HG02588 (cell line): ENCODE measurements around the gene GATA2.

Experiments used
- ATAC-seq: cut with Tn5 transposase; IDR thresholded peaks from one replicate; pipeline ENCODE4 v1.9.1; 2021; ENCODE audit warnings: mild to moderate bottlenecking, moderate library complexity; ENCODE audit not compliant: unreplicated experiment

The GATA2 gene

DNA sequence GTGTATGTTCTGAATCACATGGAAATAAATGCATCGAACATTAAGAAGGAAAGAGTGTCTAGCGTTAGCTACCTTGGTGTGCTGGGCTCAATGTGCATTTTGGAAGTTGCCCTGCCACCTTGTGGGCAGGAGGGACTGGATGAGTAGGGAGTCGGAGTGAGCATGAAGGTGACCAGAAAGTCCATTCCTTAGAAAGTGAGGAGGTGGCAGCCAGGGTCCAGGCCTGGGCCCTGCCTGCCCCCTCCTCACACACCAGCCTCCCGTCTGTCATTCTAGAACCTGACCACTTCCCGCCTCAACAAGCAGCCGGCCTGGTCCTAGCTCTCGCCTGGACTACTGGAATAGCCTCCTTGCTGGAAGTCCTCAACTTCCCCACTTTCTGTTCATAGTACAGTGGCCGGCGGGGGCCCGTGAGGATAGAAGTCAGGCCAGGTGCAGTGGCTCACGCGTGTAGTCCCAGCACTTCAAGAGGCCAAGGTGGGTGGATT is 10.2 kb upstream of the GATA2 start:
- no peak for ATAC-seq

GRCh38 chr3:128502712-128503111 is 9.7 kb upstream of the GATA2 start:
- ATAC-seq: no peak

- ATAC-seq: no peak
Observed at GRCh38 chr3:128501431-128501830, 8.4 kb upstream of the GATA2 start.

- ATAC-seq: no peak
Observed at GRCh38 chr3:128500556-128500955, 7.6 kb upstream of the GATA2 start.

DNA sequence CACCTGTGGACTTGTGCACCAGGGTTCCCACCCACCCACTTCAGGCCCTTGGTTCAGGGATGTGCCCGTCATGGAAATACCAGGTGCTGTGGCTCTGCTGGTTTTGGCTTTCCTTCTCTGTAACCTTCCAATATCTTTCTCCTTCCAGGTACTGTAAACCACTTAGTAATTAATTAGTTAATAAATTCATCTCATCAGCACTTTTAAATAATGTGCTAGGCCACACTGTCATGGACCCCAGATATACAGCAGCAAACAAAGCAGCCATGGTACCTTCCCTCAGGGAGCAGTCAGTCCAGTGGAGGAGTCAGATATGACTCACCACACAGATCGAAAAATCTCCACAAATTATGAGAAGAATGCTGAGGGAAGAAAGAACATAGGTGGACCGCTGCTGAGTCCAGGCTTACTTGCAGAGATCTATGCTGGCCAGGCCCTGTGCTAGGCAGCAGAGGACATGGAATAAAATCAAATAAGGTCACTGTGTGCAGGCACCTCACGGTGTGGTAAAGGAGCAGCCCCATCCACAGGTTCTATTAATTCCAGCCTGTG is 6.8 kb upstream of the GATA2 start:
- ATAC-seq: no peak

DNA sequence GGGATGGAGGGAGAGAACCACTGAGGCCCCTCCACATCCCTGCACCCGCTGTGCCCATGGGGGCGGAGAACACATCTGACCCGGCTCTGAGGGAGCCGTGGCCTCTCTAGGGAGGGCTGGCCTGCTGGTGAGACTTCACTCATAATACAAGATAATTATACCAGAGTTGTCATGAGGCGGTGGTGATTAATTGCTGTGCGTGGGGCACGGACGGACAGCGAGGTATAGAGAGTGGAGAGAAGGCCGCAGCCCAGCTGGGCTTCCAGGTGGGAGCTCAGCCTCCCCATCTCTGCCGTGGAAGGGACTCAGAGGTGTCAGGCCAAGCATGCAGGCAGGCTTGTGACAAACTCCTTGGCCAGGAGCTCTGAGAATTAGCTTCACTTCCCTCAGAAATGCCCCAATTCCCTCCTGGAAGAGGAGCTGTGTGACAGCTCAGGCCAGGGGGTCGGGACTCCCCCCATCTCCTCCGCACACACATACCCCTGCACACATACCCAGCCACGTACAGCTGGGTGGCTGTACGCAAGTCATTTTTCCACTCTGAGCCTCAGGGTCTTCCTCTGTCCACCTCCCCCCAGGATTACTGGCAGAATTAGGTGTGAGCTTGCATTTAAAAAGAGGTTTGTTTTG is 6.0 kb upstream of the GATA2 start:
- ATAC-seq: no peak

GRCh38 chr3:128498127-128498626 is 5.2 kb upstream of the GATA2 start:
- no peak for ATAC-seq

- no peak for ATAC-seq
Observed at GRCh38 chr3:128497305-128498126, 4.5 kb upstream of the GATA2 start.

- ATAC-seq: no peak
Observed at GRCh38 chr3:128496602-128497304, 3.8 kb upstream of the GATA2 start.

GRCh38 chr3:128496019-128496601 is 3.1 kb upstream of the GATA2 start:
- no peak for ATAC-seq

GRCh38 chr3:128495435-128495970 is 2.5 kb upstream of the GATA2 start:
- ATAC-seq: no peak

- no peak for ATAC-seq
Observed at GRCh38 chr3:128494367-128494650, 1.3 kb upstream of the GATA2 start.

DNA sequence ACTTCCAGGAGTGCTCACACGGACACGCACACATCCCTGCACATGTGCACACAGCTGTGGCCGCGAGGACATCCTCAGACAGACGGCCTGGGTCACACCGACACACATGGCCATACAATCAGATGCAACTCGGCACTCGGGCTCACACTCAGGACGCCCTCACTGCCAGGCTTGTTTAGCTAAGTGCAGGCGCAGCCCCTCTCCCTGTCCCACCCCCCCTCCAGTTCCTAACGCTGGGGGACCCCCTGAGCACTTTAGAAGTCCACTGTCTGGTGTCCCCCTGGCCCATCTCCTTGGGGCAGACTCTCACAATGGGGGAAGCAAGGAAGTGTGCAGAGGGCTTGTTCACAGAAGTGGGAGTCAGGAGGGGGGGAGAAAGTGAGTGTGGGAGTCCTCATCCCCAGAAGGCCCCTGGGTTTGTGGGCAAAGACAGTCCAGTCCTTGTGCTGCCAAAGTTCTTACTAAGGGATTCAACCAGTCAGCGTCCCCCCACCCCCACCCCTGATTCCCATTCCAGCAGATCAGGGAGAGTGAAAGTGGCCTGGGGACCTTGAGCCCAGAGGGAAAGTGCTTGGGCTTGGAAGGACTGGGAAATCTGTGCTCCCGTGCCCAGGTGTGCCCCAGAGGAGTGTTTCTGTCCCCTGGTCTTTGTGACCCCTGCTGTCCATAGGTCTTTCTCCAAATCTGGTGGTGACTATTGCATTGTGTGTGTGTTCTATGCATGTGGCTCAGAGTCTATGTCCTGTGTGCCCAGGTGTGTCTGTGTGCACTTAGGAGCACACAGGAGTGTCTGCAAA is 767 bp upstream of the GATA2 start:
- ATAC-seq: no peak

DNA sequence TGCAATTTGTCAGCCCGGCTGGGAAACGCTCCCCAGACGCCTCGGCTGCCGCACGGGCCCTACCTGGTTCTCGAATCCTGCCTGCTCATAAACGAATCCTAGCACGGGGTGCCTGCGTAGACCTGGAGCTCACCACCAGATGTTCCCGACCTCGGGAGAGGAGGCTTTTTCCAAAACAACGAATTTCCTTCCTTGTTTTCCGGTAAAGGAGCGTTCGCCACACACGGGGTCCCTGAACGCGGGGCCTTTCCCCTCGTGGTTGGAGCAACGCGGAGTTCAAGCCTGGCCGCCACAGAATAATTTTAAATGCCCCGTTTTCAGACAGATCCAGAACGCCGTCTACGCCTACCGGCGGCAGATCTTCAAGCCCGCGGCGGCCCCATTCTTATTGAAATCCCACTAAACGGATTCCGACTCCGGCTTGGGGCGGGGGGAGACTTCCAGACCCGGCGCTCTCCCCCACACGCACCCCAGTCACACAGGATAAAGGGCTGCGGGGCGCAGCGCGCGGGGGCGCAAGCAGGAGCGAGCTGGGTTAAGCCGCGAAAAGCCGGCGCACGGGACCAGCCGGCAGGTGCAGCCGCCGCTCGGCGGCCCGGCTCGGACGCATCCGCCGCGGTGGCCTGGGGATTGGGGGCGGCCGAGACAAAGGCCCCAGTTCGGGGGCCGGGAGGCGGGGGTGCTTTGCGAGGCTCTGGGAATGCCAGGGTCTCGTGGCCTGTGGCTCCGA is 895 bp downstream of the GATA2 start:
- ATAC-seq: no peak

- no peak for ATAC-seq
Observed at GRCh38 chr3:128491691-128491940, 1.4 kb downstream of the GATA2 start.

GRCh38 chr3:128490915-128491690 is 1.9 kb downstream of the GATA2 start:
- no peak for ATAC-seq

GRCh38 chr3:128490650-128490914 is 2.4 kb downstream of the GATA2 start:
- no peak for ATAC-seq

GRCh38 chr3:128489927-128490649 is 2.9 kb downstream of the GATA2 start:
- no peak for ATAC-seq

GRCh38 chr3:128489674-128489926 is 3.4 kb downstream of the GATA2 start:
- no peak for ATAC-seq
